Measurements from ENCODE around the gene UMOD.

GRCh38 chr16:20352615-20353014 lies at the start of gene UMOD:
- no peak for TF ChIP-seq CTCF (IDR thresholded peaks at IDR 0.05; ENCODE audit: low read depth, low read length)
- no peak for TF ChIP-seq EZH2phosphoT487 (IDR thresholded peaks at IDR 0.05; ENCODE audit: low read depth)
